LNCAP (cell line): ENCODE measurements around the gene SCARB2.

Source experiments
- TF ChIP-seq, protein P1 (sequence below): fragments of 450-650 bp; IDR thresholded peaks from 2 replicates; pipeline ENCODE4 v1.5.1; 2017; ENCODE audit warnings: mild to moderate bottlenecking

The SCARB2 gene

DNA sequence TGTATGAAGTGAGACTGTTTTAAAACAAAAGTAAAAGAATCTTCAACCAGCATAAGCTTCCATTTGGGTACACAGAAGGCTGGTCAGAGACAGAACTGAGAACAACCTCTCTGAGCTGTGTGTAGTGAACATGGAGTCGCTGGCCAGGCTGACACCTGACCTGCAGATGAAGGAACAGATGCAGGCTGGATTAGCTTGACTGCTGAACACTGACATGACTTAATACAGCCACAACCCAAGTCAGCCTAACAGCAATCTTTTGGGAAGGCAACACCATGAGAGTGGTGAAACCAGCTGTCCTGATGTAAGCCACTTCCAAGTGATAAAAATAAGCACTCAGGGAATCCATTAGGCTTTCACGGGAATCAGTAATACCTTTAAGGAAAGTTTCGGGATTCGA lies 10.1 kb downstream of the SCARB2 start:
- TF ChIP-seq, protein P1, sequence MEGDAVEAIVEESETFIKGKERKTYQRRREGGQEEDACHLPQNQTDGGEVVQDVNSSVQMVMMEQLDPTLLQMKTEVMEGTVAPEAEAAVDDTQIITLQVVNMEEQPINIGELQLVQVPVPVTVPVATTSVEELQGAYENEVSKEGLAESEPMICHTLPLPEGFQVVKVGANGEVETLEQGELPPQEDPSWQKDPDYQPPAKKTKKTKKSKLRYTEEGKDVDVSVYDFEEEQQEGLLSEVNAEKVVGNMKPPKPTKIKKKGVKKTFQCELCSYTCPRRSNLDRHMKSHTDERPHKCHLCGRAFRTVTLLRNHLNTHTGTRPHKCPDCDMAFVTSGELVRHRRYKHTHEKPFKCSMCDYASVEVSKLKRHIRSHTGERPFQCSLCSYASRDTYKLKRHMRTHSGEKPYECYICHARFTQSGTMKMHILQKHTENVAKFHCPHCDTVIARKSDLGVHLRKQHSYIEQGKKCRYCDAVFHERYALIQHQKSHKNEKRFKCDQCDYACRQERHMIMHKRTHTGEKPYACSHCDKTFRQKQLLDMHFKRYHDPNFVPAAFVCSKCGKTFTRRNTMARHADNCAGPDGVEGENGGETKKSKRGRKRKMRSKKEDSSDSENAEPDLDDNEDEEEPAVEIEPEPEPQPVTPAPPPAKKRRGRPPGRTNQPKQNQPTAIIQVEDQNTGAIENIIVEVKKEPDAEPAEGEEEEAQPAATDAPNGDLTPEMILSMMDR = no peak

DNA sequence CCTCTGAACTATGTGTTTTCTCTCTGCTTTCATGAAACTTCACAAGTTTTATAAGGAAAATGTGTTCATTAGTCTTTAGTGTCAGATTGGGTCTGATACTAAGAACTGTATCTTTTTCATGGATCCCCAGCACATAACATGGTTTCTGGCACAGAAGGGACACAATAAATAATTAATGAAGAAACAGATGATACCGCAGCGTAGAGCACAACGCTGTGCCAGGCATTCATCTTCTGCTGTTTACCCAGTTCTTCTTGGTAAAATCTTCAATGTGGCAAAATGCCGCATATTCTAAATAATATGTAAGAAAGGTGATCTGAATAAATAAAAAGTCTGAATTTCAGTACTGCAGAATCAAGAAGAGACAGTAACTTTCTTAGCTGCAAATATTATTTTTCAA lies 12.3 kb downstream of the SCARB2 start:
- TF ChIP-seq, protein P1 = no peak

DNA sequence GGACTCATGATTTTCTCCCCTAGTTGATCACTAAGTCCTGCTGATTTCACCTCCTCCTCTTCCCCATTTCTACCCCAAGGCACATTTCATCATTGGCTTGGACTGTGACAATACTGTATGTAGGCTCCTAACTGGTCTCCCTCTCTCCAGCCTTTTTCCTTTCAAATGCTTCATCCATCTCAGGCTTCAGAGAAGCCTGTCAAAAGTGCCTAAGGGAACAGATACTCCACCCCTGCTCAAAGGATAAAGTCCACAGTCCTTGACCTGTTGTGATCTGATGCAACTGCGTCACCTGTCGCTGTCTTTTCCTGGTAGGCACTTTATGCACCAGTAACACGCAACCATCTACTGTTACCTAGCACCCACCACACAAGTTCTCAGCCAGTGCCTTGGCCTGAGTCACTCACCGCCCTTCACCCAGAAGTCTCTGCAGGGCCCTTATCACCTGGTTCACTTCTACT lies 12.8 kb downstream of the SCARB2 start:
- TF ChIP-seq, protein P1 = no peak

DNA sequence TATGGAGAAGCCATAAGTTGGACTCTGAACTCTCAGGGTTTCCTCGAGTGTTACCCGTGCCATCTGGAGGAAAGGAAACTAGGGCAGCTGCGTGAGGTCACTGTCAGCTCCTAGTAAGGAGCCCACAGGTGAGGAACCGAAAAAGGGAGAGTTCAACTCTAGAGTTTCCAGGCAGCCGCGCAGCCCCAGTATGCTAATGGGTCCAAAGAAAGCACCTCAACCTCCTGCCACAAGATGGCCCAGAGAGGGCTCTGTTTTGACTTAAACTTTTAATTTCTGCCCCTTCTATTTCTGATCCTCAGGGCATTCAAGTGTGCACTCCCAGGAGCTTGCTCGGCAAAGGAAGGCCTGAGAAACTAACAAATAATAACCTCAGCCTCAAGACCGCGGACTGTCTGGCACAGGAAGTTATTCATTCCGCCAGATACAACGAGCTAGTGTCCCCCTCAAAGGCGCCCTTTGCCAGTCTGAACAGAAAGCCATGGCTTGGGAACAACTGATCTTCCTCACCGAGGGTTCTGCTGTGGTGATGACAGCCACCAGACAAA lies 13.9 kb downstream of the SCARB2 start:
- TF ChIP-seq, protein P1 = no peak

DNA sequence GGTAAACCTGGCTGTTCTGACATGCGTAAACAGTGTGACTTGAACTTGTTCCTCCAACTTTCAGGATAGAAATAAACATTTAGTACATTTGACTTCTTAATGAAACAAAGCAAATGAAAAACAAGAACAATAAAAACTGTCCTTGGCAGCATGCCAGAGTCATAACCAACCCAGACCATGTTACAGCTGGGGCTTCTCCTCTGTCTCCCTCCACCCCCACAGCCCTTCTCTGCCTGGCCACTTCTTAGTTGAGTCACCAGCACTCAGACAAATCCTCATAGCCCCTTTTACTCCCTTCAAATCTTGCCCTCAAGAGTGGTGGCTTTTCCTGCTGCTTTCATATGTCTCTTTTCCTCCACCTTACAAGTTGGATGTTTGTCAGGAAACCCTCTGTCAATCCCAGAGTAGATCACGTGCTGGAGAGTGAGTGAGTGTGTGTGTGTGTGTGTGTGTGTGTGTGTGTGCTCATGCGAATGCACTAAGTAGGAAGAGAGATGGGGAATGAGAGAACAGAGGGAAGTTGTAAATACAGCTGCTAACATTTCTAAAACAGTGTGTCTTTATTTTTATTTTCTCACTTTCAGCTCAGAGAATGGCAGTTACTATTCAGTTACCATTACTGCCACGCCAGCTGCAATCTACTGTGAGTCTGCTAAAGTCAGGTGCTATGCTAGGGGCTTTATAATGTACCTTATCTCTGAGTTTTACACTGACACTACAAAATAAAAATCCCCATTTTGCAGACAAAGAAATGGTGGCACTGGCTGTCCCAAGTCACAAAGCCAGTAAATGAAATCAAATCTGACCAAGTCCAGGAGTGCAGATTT lies 15.0 kb downstream of the SCARB2 start:
- TF ChIP-seq, protein P1 = no peak

DNA sequence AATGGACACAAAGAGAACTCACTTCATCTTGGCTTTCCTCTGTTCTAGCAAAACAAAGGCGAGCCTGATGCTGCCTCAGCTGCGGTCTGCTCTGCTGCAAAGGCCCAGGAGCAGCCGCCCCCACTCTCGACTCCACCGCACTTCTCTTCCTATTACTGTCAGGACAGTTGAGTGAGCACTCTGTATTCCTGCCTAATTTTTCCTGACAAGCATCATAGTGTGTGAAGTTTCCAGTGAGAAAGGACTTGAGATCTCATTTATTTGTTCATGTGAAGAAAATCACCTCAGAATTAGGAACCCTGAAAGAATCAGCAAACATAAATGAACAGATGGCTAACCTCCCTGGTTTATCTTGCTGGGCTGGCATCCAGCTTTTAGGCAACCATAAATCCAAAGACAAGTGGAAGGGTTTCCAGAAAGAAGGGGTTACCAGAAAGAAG lies 15.6 kb downstream of the SCARB2 start:
- TF ChIP-seq, protein P1 = no peak

DNA sequence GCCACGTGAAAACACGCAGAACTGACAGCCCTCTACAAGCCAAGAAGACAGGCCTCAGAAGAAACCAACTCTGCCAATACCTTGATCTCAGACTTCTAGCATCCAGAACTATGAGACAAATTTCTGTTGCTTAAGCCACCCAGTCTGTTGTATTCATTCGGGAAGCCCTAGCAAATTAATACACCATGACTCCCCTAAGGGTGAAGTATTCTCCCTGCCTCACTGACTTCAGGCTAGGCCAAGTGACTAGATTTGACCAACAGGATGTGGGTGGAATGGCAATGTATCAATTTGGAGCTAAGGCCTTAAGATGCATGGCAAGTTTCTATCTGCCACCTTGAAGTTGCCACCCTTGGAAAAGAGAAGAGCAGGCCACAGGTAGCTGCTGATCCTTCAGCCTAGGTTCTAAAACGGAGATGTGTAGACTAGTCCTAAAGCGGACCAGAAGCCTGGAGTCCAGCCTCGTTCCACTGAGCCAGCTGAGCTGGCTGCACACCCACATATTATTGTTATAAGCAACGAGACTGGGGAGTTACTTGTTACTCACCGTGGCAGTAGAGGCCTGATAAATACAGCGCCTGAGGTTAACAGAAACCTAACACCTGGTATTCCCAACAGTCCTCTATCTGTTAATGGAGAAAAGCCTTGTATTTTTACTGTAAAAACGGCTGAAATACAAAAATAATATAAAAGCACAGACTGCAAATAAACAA lies 16.4 kb downstream of the SCARB2 start:
- TF ChIP-seq, protein P1 = no peak
